IMR-90 (cell line): ENCODE data around the gene GLCCI1. TPM values are rescaled to one million over a fixed set of nuclear protein-coding genes. Genes with fewer than 3 reads are reported as not detected.

Experiments
- ATAC-seq: fragments of 200-7000 bp; cut with Tn5 transposase; 2 replicates; pipeline ENCODE4 v1.9.1; 2020; ENCODE audit warnings: low read depth, mild to moderate bottlenecking, moderate library complexity
- BruUV-seq: library from RNA; stranded (reverse); fragments of 400-500 nt; replicated peaks from 2 replicates; lab custom pipeline; 2021; lab: Mats Ljungman, UMichigan
- CTCF ChIA-PET: fragments of 300-600 bp; formaldehyde crosslinking; extraction: SDS; loops from one replicate; lab custom pipeline; 2021; ENCODE audit warnings: antibody characterized with exemption; lab: Yijun Ruan, JAX
- POLR2A ChIA-PET: fragments of 300-600 bp; sonication (Branson Sonifier 250); formaldehyde crosslinking; loops from one replicate; lab custom pipeline; 2022; ENCODE audit warnings: antibody characterized with exemption; ENCODE audit not compliant: unreplicated experiment; lab: Charles Lee
- DNase-seq: peaks from one replicate; pipeline ENCODE4 v3.0.0; 2013
- H2AFZ ChIP-seq: replicated peaks from 2 replicates; pipeline ENCODE3; 2013; ENCODE audit warnings: low read length, mild to moderate bottlenecking; ENCODE audit not compliant: poor library complexity
- H2AK5ac ChIP-seq: 2 replicates; pipeline ENCODE4 v1.6.1; 2013; ENCODE audit warnings: low read depth, low read length, inconsistent platforms
- H2AK9ac ChIP-seq: replicated peaks from 2 replicates; pipeline ENCODE3; 2013; ENCODE audit warnings: mild to moderate bottlenecking, low read depth, low read length, moderate library complexity; ENCODE audit not compliant: poor library complexity
- H2BK120ac ChIP-seq: 2 replicates; pipeline ENCODE4 v1.6.1; 2013; ENCODE audit warnings: low read depth, low read length, inconsistent platforms
- H2BK15ac ChIP-seq: 3 replicates; pipeline ENCODE4 v1.6.1; 2013; ENCODE audit warnings: low read depth, low read length, inconsistent platforms
- H2BK20ac ChIP-seq: 2 replicates; pipeline ENCODE4 v1.6.1; 2013; ENCODE audit warnings: low read depth, mild to moderate bottlenecking, inconsistent platforms, low read length, moderate library complexity
- H2BK5ac ChIP-seq: 2 replicates; pipeline ENCODE4 v1.6.1; 2013; ENCODE audit warnings: mild to moderate bottlenecking, low read depth, low read length, inconsistent platforms; ENCODE audit not compliant: poor library complexity, severe bottlenecking
- H3K14ac ChIP-seq: replicated peaks from 2 replicates; pipeline ENCODE4 v1.6.1; 2013; ENCODE audit warnings: low read depth, low read length, inconsistent platforms
- H3K18ac ChIP-seq: 2 replicates; pipeline ENCODE4 v1.6.1; 2013; ENCODE audit warnings: low read depth, low read length, control low read depth
- H3K23ac ChIP-seq: 2 replicates; pipeline ENCODE4 v1.6.1; 2013; ENCODE audit warnings: low read depth, low read length, inconsistent platforms
- H3K27ac ChIP-seq: 2 replicates; pipeline ENCODE4 v1.5.1; 2013; ENCODE audit warnings: mild to moderate bottlenecking, control low read depth, low read length; ENCODE audit not compliant: insufficient read depth
- H3K27me3 ChIP-seq: 2 replicates; pipeline ENCODE4 v1.6.1; 2013; ENCODE audit warnings: low read length; ENCODE audit not compliant: control insufficient read depth, insufficient read depth
- H3K36me3 ChIP-seq: 2 replicates; pipeline ENCODE4 v1.6.1; 2013; ENCODE audit warnings: low read length, mixed read lengths; ENCODE audit not compliant: control insufficient read depth, insufficient read depth
- H3K4ac ChIP-seq: 2 replicates; pipeline ENCODE4 v1.6.1; 2013; ENCODE audit warnings: low read depth, low read length, inconsistent platforms
- H3K4me1 ChIP-seq: 2 replicates; pipeline ENCODE4 v1.6.1; 2013; ENCODE audit warnings: low read length, mixed read lengths; ENCODE audit not compliant: control insufficient read depth, insufficient read depth
- H3K4me2 ChIP-seq: 2 replicates; pipeline ENCODE4 v1.6.1; 2013; ENCODE audit warnings: low read depth, mild to moderate bottlenecking, control low read depth, low read length, moderate library complexity
- H3K4me3 ChIP-seq: 2 replicates; pipeline ENCODE4 v1.5.1; 2013; ENCODE audit warnings: low read depth, mild to moderate bottlenecking, control low read depth, low read length, moderate library complexity; ENCODE audit not compliant: insufficient read depth
- H3K56ac ChIP-seq: 2 replicates; pipeline ENCODE4 v1.6.1; 2013; ENCODE audit warnings: low read length, inconsistent platforms; ENCODE audit not compliant: insufficient read depth; ENCODE audit errors: extremely low read depth
- H3K79me1 ChIP-seq, 2 experiments: 2 replicates each; pipeline ENCODE4 v1.6.1; 2013; ENCODE audit warnings: low read length in 2 of 2, inconsistent platforms in 1 of 2, low read depth in 1 of 2
- H3K9ac ChIP-seq: 2 replicates; pipeline ENCODE4 v1.6.1; 2013; ENCODE audit warnings: low read depth, low read length, control low read depth
- H3K9me1 ChIP-seq: 2 replicates; pipeline ENCODE4 v1.6.1; 2013; ENCODE audit warnings: low read length, inconsistent platforms; ENCODE audit not compliant: insufficient read depth
- H3K9me3 ChIP-seq: 2 replicates; pipeline ENCODE4 v1.6.1; 2013; ENCODE audit warnings: low read length; ENCODE audit not compliant: control insufficient read depth, insufficient read depth
- H4K20me1 ChIP-seq: 2 replicates; pipeline ENCODE4 v1.6.1; 2013; ENCODE audit warnings: low read length, inconsistent platforms; ENCODE audit not compliant: insufficient read depth
- H4K5ac ChIP-seq: 2 replicates; pipeline ENCODE4 v1.6.1; 2013; ENCODE audit warnings: mild to moderate bottlenecking, low read depth, low read length, control low read depth
- H4K8ac ChIP-seq, 2 experiments: 2 replicates each; pipeline ENCODE4 v1.6.1; 2013; ENCODE audit warnings: low read depth in 2 of 2, low read length in 2 of 2, control low read depth in 1 of 2, inconsistent platforms in 1 of 2
- H4K91ac ChIP-seq: 2 replicates; pipeline ENCODE4 v1.6.1; 2013; ENCODE audit warnings: low read depth, low read length, inconsistent platforms; ENCODE audit not compliant: insufficient read depth
- BHLHE40 ChIP-seq: fragments of 150-350 bp; IDR thresholded peaks from 2 replicates; pipeline ENCODE4 v1.6.1; 2016; ENCODE audit warnings: mild to moderate bottlenecking, low read depth, low read length
- MAZ ChIP-seq: IDR thresholded peaks from 2 replicates; pipeline ENCODE4 v1.6.1; 2012; ENCODE audit warnings: low read depth, mild to moderate bottlenecking, low read length, improper control_type of control experiment, moderate library complexity, borderline replicate concordance
- RCOR1 ChIP-seq: IDR thresholded peaks from 2 replicates; pipeline ENCODE4 v1.6.1; 2012; ENCODE audit warnings: mild to moderate bottlenecking, low read length, improper control_type of control experiment; ENCODE audit not compliant: insufficient replicate concordance
- RFX5 ChIP-seq: IDR thresholded peaks from 2 replicates; pipeline ENCODE4 v1.8.0; 2012; ENCODE audit warnings: low read depth, mild to moderate bottlenecking, low read length, moderate library complexity
- SMC3 ChIP-seq: fragments of 150-350 bp; IDR thresholded peaks from 2 replicates; pipeline ENCODE4 v1.6.1; 2016; ENCODE audit warnings: low read depth, mild to moderate bottlenecking, antibody characterized with exemption, low read length, moderate library complexity
- WGBS, 2 experiments: methylation state at CpG; one replicate each; pipeline versions ENCODE4 v1.1.5 to v1.1.7; 2013; ENCODE audit warnings: missing lambda C conversion rate in 2 of 2; ENCODE audit not compliant: insufficient read length in 1 of 2; ENCODE audit errors: extremely low coverage in 2 of 2; 5-methylcytosine and 5-hydroxymethylcytosine counted together
- dilution Hi-C: fragments of 300-500 bp; cut with HindIII; formaldehyde crosslinking; loops from one replicate; pipeline ENCODE4 v1.14.3; 2018; ENCODE audit warnings: low sequenced_read_pairs; ENCODE audit not compliant: unreplicated experiment
- in situ Hi-C: fragments of 300-500 bp; cut with MboI; formaldehyde crosslinking; loops from 3 replicates; pipeline ENCODE4 v1.14.3; 2019; ENCODE audit warnings: low sequenced_read_pairs, inconsistent platforms, mixed read lengths
- intact Hi-C: fragments of 100-400 bp; cut with micrococcal nuclease; formaldehyde crosslinking; loops from 2 replicates; pipeline ENCODE4 v1.10.0; 2022
- polyA plus RNA-seq, 3 experiments: library from polyadenylated mRNA; depleted of rRNA; stranded (reverse); fragments of >200 nt; gene quantifications; 2 replicates each; pipeline ENCODE4 v1.2.3, GENCODE V29; 2012; ENCODE audit warnings: low replicate concordance in 1 of 3
- total RNA-seq: library from RNA; depleted of rRNA; stranded (reverse); fragments of >200 nt; gene quantifications from 2 replicates; pipeline ENCODE4 v1.2.3, GENCODE V29; 2012
- TF ChIP-seq, protein P1 (sequence below): conservative IDR thresholded peaks from 2 replicates; pipeline ENCODE4 v1.5.1; 2012; ENCODE audit warnings: mild to moderate bottlenecking, low read depth, low read length, improper control_type of control experiment
- TF ChIP-seq, protein P2 (sequence below): fragments of 150-350 bp; IDR thresholded peaks from 2 replicates; pipeline ENCODE4 v1.6.1; 2016; ENCODE audit warnings: low read depth, mild to moderate bottlenecking, low read length, moderate library complexity, borderline replicate concordance

Gene GLCCI1
- total and polyA plus RNA-seq, 2 of the 4 experiments (the other 2 are of a cell fraction), result 4.1 to 6.2 TPM

DNA sequence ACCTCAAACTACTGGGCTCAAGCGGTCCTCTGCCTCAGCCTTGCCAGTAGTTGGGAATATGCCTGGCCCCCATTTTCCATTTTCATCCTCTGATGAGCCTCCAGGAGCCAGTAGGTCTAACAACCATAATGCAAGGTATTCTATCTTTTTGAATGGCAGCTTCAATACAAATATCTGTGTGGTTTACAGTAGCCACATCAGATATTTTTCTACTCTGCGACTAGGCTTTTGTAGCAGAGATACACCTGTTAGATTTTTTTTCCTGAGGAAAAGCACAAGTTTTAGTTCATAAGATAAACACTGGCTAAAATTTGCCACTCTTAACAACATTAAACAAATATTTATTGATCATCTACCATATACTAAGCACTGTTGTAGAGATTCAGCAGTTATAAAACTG is 3.9 kb upstream of the GLCCI1 start:
- intact Hi-C loops (loop anchor here (10.0 kb wide), 1 partner anchor 540 kb away; no protein-coding TSS in a partner anchor), dilution Hi-C loops (no loop called here), in situ Hi-C loops (loop anchor here (25.0 kb wide), 1 partner anchor 527 kb away; no protein-coding TSS in a partner anchor)
- Histone ChIP-seq H3K79me1 (peaks cover 0 to 1% of the 10 kb centered on the region in 2 experiments; a peak in 1 of 4 replicates), H4K5ac (no peak overlapping the region), H3K36me3 (no peaks in the 10 kb centered on the region), H4K91ac (0 out of 2 replicates have a peak overlapping the region, but pooled peaks have one; percentile 39), H3K4me3 (no peak overlapping the region), H3K27ac (no peak overlapping the region), H3K4me2 (no peak overlapping the region), H3K14ac (no peak overlapping the region), H3K9ac (no peak overlapping the region), H3K18ac (no peak overlapping the region), H3K27me3 (no peaks in the 10 kb centered on the region), H2BK15ac (no peak overlapping the region; the same call in 2 of the 3 replicates), H4K20me1 (no peaks in the 10 kb centered on the region), H2BK5ac (no peak overlapping the region), H3K23ac (no peak overlapping the region), H2AK5ac (no peak overlapping the region), H3K4me1 (peaks cover 4% of the 10 kb centered on the region), H2BK20ac (no peak overlapping the region), H3K4ac (no peak overlapping the region; the same call in 1 of the 2 replicates), H3K9me3 (no peaks in the 10 kb centered on the region), H2BK120ac (peak overlapping the region; percentile 44; the same call in 1 of the 2 replicates), H4K8ac (no peak overlapping the region), H3K56ac (no peak overlapping the region), H2AK9ac (no peak overlapping the region), H2AFZ (no peak overlapping the region), H3K9me1 (peaks cover 3% of the 10 kb centered on the region; the same call in 1 of the 2 replicates)
- POLR2A ChIA-PET, result no interaction called here
- WGBS, 2 experiments, result no CpG with 5 or more reads among the region's 2 CpGs
- CTCF ChIA-PET, result no interaction called here
- BruUV-seq, result no TSS peak
- TF ChIP-seq RCOR1 (no peak), MAZ (no peak), RFX5 (no peak), SMC3 (no peak), BHLHE40 (no peak)
- TF ChIP-seq, protein P1, sequence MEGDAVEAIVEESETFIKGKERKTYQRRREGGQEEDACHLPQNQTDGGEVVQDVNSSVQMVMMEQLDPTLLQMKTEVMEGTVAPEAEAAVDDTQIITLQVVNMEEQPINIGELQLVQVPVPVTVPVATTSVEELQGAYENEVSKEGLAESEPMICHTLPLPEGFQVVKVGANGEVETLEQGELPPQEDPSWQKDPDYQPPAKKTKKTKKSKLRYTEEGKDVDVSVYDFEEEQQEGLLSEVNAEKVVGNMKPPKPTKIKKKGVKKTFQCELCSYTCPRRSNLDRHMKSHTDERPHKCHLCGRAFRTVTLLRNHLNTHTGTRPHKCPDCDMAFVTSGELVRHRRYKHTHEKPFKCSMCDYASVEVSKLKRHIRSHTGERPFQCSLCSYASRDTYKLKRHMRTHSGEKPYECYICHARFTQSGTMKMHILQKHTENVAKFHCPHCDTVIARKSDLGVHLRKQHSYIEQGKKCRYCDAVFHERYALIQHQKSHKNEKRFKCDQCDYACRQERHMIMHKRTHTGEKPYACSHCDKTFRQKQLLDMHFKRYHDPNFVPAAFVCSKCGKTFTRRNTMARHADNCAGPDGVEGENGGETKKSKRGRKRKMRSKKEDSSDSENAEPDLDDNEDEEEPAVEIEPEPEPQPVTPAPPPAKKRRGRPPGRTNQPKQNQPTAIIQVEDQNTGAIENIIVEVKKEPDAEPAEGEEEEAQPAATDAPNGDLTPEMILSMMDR, result no peak
- TF ChIP-seq, protein P2, sequence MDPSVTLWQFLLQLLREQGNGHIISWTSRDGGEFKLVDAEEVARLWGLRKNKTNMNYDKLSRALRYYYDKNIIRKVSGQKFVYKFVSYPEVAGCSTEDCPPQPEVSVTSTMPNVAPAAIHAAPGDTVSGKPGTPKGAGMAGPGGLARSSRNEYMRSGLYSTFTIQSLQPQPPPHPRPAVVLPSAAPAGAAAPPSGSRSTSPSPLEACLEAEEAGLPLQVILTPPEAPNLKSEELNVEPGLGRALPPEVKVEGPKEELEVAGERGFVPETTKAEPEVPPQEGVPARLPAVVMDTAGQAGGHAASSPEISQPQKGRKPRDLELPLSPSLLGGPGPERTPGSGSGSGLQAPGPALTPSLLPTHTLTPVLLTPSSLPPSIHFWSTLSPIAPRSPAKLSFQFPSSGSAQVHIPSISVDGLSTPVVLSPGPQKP, result no peak
- ATAC-seq, result no peak
- DNase-seq, result no peak
